HG03064 (cell line): ENCODE data around the gene LTBP3.

Experiments used
- ATAC-seq: cut with Tn5 transposase; IDR thresholded peaks from one replicate; pipeline ENCODE4 v1.9.1; 2021; ENCODE audit warnings: low read depth; ENCODE audit not compliant: unreplicated experiment

LTBP3 gene

DNA sequence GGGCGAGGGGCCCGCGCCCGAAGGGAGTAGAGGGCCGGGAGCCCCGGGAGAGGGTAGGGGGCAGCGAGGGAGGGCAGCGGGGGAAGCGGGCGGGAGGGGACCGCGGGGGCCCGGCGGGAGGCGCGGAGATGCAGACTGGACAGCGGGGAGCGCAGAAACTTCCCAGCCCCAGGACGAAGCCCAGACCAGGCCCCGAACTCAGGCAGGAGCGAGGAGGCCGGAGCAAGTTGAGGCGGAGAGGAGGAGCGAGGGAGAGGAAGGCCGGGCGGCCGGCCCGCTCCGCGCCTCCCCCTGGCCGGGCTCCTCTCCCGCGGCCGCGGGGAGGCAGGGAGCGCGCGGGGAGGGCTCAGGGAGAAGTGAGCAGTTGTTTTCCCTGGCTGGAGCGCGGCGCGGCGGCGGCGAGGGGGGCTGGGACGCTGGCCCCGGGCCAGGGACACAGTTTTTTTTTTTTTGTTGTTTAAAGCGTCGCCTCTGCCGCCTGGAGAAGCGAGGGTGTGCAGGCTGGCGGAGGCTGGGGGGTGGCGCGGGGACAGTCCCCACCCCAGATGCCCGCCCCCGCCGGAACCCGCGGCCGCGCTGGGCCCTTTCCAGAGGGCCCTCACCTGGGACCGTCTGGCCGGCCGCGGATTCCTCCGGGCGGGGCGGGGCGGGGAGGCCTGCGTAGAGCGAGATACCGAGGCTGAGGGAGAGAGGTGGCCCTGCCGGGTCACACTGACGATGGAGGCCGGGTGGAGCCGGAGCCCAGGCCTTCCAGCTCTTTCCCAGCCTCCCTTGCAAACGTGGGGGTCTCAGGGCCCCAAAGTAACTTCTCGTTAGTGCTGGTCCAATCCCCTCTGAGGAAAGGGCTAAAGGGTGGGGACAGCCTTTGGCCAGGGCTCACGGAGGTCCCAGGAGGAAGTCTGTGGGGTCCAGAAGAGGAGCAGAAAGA, at the start of gene LTBP3:
LTBP3 (minus strand) TSS at position 358 of the 928 bp plus-strand sequence. CDS start 400 bp downstream, outside the sequence.
- no peak for ATAC-seq

DNA sequence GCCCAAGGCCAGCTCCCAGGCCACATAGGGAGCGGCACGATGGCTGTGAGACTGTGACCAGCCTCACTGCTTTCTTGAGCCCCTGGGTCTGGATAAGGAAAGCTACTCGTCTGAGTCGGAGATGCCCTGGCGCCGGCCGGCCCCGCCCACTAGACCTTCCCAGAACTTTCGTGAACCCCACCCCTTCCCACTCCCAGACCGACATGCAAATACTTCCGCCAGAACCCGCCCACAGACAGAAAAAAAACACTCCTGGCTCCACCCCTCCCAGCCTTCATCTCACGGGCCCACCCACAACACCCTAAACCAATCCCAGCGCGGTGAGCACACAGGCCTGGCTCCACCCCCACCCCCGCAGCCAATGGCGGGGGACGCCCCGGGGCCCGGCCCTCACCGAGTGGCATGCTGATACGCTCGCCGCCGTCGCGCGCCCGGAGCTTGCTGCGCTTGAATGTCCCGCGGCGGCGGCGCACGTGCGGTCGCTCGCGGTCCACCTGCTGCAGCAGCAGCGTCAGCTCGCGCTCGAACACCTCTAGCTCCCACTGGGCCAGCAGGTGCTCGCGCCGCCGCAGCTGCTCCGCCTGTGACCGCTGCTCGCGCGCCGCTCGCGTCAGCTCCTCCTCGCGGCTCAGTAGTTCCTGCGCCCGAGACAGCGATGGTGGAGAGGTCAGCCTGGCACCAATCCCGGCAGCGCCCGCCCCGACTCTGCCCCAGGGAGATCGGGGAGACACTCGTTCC, 48.9 kb upstream of the LTBP3 start:
- no peak for ATAC-seq

DNA sequence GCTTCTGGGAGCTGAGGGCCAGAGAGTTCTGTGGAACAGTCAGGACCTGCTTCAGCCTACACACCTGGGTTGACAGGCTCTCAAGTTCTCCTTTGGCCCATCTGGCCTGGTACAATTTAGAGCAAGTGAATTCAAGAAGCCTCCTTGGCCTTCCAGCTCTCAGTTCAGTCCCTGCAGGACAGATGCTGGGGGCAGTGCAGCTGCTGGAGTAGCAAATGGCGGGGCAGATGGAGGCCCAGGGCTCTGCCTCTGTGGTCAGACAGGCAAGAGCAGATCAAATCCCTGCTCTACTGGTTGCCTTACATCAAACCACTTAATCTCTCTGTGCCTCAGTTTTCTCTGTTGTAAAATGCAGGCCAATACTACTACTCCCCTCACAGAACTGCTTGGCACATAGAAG, 46.1 kb upstream of the LTBP3 start:
- no peak for ATAC-seq

DNA sequence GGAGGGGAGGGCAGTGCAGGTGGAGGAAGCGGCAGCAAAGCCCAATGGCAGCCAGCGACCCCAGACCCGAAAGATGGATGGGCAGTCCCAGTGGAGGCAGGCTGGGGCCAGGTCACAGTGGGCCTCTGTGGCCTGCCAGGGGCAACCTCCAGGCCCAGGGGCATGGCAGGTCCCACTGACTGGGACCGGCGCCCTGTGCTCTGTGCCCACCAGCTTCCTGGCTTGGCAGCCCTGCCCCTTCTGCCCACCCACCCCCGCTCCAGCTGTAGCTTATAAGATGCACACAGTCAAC, 41.7 kb upstream of the LTBP3 start:
- ATAC-seq: no peak

DNA sequence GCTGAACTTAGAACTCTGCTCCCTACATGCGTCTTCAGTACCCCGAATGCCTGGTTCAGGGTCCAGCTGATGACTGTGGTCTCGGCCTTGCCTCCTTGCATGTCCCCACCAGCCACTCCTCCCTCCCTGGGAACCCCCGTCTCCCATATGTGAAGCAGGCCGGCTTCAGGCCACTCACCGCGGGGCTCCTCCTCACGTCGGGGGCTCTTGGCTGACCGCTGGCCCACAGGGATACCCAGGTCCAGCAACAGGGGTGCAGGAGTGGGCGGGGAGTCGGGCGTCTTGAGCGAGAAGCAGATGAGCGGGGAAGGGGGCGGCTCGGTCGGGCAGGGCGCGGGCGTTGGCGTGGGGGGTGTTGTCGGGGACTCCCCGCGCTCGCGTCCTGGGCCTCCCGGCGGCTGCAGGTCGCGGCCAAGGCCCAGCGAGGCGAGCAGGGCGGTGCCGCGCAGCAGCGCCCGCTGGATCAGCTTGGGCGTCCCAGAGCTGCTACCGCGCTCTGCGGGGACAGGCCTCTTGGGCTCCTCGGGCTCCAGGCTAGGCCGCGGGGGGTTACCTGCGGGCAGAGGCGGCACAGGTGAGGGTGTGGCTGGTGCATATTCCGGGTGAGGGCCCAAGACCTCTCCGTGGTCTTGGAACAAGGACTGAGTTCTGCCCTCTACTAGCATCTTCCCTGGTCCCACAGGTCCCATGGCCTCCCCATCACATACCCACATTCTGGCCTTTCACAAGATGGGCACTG, 41.2 kb upstream of the LTBP3 start:
- ATAC-seq: no peak

DNA sequence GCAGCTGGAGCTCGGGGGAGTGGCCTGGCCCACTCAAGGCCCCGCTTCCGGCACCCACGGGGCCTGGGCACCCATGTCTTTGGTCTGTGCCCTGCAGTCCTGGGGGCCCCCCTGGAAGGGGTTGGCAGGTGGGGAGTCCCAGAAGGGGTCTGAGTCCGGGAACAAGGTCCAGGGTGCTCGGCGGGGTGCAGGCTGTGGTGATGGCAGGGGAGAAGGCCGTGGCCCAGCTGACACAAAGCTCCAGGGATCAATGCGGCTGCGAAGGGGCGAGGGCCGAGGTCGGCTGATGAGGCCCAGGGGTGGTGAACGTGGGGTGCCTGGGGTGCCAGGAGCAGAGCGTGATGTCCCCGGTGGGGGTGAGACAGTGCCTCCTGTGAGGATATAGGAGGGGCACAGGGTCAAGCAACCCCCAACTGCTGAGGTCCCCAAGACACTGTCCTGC, 40.1 kb upstream of the LTBP3 start:
- no peak for ATAC-seq

DNA sequence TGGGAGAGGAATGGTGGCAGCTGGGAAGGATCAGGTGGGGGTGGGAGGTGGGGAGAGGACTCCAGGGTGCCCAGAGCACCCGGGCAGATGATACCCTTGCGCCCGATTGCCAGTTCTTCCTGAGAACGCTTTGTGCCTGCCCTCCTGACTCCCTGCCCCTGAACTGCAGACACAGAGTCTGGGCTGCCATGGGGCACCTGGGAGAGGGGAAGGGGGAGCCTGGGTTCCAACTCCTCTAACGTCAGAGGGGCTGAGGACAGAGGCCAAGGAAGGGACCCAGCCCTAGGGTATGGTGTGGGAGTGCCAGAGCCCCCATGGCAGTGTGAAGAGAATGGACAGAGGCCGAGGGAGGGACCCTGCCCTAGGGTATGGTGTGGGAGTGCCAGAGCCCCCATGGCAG, 38.4 kb upstream of the LTBP3 start:
- ATAC-seq: no peak

DNA sequence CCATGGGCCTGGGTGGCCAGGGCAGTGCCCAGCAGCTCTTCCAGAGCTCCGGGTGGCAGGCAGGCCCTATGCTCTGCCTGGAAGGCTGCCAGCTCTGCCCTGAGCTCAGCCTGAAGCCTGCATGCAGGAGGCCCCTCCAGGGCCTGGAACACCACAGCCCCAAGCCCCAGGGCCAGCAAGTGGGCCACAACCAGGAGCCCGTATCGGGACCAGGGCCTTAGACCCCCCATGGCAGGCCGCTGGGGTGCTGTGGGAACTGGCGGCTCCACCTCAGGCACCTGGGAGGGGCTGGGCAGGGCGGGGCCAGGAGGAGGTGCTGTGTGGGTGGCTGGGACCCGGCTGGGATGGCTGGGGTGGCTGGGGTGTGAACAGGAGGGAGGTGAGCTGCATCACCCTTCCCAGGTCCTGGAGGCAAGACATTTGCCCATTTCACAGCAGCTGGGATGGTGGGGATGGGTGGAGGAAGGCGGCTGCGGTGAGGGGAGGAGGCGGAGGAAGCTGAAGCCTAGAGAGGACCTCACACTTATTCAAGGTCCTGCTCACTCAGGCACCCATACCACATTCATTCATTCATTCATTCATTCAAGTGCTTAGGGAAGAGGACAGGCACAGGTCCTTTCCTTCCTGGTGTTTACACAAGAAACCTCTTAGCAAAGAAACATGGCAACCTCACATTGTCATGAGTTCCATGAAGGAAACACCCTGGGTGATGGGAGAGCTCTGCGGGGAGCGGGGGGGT, 37.6 kb upstream of the LTBP3 start, which contains the start of gene KCNK7:
KCNK7 (minus strand) TSS at position 258 of the 739 bp plus-strand sequence; CDS start at position 230, 28 bp downstream.
- no peak for ATAC-seq

DNA sequence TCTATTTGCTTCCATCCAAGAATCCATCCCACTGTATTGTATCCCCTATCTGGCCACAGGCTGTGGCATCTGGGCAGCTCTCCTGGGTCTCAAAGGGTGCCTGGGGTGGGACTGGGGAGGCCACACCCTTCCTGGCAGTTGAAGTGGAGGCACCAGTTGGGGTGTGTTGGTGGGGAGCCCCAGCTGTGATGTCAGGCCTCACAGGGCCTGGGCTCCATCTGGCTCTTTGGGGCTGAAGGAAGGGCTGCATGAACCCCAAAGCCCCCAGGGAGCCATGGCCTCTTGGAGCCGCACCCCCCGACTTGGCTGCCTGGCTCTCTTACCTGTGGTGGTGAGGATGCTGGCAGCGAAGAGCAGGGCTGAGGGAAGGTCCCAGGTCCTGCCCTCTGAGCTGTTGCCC, 37.0 kb upstream of the LTBP3 start:
- ATAC-seq: no peak

DNA sequence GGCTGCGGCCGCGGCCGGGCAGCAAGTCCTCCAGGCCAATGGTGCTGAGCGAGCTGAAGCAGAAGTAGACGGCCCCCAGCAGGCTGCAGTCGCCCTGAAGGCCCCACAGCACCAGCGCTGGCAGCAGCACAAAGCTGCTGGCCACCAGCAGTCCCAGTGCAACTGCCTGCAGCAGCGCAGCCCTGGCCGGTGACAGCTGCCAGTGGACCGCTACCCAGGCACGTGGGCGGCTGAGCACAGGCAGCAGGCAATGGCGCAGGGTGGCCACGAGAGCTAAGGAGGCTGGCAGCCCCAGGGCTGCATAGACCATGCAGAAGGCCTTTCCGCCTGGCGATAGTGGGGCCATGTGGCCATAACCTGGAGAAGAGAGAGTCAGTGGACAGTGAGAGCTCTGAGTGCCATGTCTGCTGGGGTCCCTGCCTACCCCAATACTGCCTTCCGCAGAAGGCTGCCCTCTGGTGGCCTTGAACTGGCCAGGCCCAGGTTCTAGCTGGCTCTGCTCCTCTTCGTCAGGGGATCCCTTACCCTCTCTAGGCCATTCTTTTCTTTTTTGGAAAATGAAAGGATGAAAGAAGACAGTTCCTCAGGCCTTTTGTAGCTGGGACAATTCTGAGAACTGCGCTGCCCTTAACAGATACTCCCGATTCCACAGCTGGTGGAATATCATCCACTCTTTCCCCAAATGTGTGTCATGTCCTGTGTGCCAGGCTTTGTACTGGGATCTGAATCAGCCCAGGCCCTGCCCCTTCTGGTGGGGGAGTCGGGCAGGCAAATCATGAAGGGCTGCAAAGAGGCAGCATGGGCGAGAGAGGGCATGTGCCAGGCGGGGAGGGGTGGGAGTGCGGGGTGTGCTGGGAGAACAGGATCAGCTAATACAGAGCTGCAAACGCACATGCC, 35.6 kb upstream of the LTBP3 start:
- no peak for ATAC-seq

DNA sequence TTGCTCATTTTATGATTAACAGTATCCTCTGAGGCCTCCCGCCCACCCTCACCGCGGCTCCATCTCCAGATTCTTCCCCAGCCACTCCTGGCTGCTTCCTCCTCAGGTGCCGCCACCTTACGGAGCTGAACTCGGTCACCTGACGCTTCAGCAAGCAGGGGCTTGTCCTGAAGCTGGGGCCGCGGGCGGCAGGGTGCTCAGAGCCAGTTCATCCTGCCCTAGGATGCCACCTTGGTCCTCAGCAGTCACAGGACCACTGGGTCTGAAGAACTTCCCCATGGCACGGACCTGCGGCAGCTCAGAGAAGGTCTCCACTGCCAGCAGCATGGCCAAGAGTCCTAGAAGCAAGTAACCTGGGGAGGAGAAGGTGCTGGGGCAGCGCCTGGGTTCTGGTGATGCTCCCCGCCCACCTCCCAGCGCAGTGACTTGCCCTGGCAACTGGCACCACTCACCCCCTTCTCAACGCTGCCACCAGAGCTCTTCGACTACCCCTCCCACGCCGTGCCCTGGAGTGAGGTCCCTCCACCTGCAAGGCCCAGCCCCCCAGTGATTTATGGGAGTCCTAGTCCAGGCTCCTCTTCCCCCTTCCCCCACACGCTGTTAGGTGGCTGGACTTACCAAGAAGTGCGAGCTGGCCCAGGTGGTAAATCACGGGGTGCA, 34.8 kb upstream of the LTBP3 start:
- ATAC-seq: no peak

DNA sequence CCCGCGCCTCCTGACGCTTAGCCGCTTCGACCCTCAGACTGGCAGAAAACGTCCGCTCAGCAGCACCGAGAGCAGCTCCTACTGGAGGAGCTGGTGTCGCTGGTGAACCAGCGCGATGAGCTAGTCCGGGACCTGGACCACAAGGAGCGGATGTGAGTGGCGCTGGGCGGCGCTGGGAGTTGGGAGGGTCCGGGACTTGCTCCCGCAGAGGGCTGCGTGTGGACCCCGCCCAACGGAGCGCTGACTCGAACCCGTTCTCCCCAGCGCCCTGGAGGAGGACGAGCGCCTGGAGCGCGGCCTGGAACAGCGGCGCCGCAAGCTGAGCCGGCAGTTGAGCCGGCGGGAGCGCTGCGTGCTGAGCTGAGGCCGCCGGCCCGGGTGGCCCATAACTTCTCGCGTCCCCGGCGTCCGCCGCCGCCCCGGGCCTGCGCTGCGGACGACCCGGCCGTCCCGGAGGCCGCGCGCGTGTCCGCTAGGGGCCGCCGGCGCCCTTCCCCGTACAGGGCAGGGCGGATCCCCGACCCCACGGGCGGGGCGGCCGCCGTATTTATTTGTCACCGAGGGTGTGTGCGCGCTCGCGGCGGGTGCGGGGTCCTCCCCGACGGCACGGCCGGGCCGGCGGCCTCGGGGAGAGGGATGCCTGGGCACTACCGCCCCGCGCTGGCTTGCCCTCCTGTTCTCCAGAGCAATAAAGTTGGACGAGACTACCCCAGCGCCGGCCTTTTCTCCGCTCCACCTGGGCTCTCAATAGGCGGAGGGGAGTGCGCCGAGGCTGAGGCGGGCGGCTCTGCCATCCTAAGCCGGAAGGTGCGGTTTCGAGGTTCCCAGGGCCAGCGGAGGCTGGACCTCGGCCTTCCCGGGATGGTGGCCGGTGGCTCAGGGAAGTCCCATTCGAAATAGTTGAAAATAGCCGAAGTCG, 34.0 kb upstream of the LTBP3 start:
- ATAC-seq: no peak

DNA sequence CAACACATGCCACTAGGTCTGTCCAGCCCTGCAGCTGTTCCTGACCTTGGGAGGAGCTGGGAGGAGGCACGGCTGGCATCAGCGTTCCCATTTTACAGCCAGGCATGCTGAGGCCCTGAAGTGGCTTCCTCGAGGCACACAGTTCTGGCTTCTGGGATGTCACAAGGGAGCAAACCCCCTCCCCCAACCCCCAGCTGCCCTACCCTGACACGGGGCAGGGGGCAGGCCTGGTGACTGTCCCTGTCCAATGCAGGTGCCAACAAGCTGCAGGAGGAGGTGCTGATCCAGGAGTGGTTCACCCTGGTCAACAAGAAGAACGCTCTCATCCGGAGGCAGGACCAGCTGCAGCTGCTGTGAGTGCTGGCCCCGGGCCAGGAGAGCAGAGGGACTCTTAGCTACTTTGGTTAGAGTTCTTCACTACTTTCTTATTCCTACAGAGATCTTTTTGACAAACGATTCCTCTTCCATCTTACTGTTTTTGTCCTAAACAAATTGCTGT, 32.1 kb upstream of the LTBP3 start:
- no peak for ATAC-seq

DNA sequence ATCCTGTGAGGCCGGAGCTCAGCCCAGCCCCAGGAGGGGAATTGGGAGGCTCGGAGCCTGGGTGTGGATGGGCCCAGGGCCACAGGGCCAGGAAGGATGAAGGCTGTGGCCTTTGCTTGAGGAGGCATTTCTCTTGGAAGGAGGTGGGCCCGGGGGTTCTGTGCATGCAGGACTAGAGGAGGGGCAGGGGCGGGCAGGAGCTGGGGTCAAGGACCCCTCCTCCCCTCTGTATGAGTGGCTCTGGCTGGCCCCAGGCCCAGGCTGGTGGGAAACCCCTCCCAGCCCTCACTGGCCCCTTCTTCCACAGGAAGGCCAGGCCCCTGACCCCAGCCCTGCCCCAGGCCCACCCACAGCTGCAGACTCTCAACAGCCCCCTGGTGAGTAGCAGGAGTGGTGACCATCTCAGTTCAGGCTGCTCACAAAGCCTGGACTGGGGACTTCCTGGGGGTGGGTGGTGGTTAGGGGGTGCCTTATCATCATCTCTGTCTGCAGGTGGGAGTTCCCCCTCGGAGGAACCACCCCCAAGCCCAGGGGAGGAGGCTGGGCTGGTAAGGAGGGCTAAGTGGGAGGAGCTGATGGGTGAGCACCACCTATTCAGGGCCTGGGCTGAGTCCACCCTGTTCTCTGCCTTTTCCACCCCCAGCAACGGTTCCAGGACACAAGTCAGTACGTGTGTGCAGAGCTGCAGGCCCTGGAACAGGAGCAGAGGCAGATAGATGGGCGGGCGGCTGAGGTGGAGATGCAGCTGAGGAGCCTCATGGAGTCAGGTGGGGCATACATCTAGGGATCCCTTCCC, 31.5 kb upstream of the LTBP3 start:
- ATAC-seq: no peak

DNA sequence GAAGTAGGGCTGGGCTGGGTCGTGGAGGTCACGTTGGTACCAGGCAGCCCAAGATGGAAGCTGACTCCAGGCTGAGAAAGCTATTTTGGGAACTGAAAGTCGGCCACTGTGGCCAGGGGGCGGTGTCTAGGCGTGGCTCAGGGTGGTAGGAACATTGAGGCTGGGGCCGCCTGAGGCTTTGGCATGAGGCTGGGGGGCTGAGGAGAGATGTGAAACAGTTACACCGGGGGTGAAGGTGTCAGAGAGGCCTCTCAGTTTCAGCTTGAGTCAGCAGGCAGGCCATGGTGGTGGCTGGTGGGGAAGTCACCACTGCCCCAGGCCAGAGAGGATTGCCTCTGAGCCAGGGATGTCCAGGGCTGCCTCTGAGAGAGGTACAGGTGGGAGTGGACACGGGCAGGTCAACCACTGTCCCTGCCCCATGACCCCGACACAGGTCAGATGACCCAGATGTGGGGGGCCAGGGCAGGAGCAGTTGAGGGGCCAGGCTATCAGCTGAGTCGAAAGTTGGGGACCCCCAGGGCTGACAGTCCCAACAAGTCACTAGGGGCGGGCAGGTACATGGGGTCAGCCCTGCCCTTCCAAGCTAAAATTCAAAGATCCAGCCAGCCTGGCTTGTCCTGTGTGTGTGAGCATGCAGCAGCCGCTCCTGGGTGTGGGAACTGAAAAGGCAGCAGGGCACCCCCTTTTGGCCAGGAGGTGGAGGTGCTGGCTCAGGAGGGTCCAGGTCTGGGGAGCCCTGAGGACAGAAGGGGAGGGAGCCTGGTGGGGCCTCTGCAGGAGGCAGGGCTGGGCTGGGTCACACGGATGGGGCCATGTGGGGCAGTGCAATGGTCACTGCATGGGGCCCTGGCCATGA, 30.3 kb upstream of the LTBP3 start:
- peak; percentile 75 for ATAC-seq

DNA sequence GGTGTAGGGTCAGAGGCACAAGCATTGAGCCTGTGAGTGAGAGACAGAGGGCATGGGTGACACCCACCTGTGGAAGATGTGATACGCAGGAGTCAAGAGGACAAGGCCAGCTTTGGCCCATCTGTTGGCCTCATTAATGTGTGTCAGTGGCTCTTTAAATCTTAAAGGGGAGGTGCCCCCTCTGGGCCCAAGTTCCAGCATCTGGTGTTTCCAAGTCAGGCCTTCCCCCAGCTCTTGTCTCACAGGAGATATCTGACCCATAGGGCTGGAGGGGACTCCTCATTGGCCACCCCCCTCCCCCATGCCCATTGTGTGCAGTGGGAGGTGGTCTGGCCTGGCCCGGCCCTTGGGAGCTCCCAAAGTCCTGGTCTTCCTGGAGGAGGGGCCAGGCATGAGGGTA, 28.5 kb upstream of the LTBP3 start:
- no peak for ATAC-seq
